ENCODE measurements around the gene AP4M1. TPM values are rescaled to one million over a fixed set of nuclear protein-coding genes. Genes with fewer than 3 reads are reported as not detected.

The AP4M1 gene
- total RNA-seq, 4 donors from 2014 or later = 7.2 to 20.6 (median 9.8) TPM

DNA sequence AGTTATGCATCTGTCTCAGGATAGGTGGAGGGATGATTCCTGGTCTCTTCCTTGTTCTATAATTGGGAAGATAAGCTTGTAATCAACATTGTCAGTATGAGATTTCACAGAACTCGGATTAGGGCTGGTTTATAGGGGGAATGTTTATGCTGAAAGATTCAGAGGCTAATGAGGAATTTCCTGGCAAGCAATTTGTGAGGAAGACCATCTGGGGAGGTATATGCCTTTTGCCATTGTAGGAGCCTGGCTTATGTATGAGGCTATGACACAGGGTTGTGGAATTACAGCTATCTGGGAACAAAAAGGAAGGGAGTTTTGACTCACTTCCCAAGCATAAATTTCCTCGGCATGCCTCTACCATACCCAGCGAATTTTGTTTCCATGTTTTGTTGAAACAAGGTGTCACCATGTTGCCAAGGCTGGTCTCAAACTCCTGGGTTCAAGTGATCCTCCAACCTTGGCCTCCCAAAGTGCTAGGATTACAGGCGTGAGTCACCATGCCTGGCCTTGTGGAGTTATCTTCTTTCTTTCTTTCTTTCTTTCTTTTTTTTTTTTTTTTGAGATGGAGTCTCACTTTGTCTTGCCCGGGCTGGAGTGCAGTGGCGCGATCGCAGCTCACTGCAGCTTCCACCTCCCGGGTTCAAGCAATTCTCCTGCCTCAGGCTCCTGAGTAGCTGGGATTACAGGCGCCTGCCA is 14.2 kb upstream of the AP4M1 start:
- no peak for TF ChIP-seq CTCF (IDR thresholded peaks at IDR 0.05)
- no peak for DNase-seq (ENCODE audit: low spot score)

DNA sequence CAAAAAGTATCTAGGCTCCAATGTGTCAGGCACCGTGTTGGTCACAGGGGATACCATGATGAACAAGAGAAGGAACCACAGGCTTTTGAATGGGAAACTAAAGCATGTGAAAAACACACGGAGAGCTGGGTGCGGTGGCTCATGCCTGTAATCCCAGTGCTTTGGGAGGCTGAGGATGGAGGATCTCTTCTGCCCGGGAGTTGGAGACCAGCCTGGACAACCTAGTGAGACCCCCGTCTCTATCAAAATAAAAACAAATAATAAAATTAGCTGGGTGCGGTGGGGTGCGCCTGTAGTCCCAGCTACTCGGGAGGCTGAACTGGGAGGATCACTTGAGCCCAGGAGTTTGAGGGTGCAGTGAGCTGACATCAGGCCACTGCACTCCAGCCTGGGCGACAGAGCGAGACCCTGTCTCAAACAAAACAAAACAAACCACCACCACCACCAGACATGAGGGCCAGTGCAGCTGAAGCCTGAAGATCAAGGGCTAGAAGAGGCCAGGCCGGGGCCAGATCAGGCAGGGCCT is 13.3 kb upstream of the AP4M1 start:
- ATAC-seq (ENCODE audit: low FRiP score) (no peak), DNase-seq (ENCODE audit: low spot score) (no peak)
- no peak for TF ChIP-seq CTCF (IDR thresholded peaks at IDR 0.05)

More for the DNA sequence above, 14.2 kb upstream of the AP4M1 start:
- peak; percentile 43 for ATAC-seq (ENCODE audit: low FRiP score)

- TF ChIP-seq CTCF (IDR thresholded peaks at IDR 0.05) = no peak
- ATAC-seq (ENCODE audit: low FRiP score) (peak; percentile 38), DNase-seq (ENCODE audit: low spot score) (peak; percentile 72)
Observed at GRCh38 chr7:100088621-100089457, 12.6 kb upstream of the AP4M1 start, which contains the start of gene COPS6. Gene COPS6, plus strand, starts transcription at chr7:100088969. Its CDS starts 22 bp downstream, at chr7:100088991.

GRCh38 chr7:100089458-100090196 is 11.8 kb upstream of the AP4M1 start:
- ATAC-seq (ENCODE audit: low FRiP score) = no peak
- no peak for TF ChIP-seq CTCF (IDR thresholded peaks at IDR 0.05)
- DNase-seq (ENCODE audit: low spot score) = no peak

- no peak for ATAC-seq (ENCODE audit: low FRiP score)
- no peak for TF ChIP-seq CTCF (IDR thresholded peaks at IDR 0.05)
- no peak for DNase-seq (ENCODE audit: low spot score)
Observed at GRCh38 chr7:100090527-100091410, 10.7 kb upstream of the AP4M1 start.

Measured in omental fat pad (tissue), 4 donors.